Hippocampal formation (tissue), 2 donors: ENCODE measurements around the gene IL1RL2.

Source experiments
- DNase-seq, 2 donors: peaks; one replicate each; lab custom pipeline; 2025; lab: John Stamatoyannopoulos, UW

The IL1RL2 gene

DNA sequence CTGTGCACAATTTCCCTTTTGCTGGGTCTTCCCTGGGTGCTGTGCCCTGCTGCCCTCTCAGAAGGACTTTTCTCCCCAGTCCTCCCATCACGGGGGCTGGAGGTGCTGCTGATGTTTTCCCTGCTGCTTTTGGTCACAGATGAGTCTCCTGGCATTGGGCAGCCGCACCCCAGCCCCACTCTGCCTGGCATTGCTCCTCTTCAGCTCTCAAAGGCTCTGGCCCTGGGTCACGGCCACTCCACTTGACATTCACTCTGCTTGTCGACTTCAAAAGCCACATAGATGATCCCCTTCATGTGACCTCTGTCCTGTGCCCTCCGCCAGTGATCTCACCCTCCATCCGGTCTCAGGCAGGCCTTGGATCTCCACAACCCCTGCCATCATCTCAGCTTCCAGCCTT, 81.0 kb downstream of the IL1RL2 start:
- DNase-seq, result no peak

DNA sequence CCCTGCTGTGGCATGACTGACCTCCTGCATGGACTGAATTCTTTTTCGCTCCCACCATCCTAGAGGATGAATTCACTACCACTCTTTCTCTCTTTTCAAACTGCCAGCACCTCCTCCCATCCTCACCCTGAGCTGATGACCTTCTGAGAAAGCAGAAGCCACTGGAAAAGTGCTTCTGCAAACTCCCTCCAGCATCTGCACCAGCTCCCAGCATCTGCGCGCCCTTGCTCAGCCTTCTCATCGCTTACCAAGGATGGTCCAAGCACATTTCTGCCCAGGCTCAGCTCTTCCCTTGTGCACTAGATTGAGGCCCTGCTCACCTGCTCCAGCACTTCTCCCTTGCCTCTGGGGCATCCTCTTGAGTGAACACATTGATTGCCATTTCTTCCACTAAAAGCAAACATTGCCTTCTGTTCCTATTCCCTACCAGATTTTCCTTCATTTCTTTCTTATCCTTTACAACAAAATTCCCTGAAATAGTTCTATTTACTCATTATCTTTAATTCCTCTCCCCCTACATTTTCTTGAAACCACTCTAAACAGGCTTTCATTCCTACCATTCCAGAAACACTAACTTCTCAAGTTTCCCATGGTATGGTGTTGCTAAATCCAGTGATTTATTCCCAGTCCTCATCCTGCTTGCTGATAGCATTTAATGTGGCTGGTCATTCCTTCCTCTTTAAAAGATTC, 81.8 kb downstream of the IL1RL2 start:
- DNase-seq, result no peak

DNA sequence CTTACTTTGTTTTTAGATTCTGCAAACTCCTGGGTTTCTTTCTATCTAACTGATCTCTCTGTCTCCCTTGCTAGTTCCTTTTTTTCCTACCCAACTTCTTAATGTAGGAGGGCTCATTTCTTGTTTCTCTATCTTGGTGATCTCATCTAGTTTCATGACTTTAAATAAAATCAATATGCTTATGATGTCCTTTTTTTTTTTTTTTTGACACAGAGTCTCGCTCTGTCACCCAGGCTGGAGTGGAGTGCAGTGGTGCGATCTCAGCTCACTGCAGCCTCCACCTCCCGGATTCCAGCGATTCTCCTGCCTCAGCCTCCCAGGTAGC, 82.3 kb downstream of the IL1RL2 start:
- DNase-seq, result no peak

DNA sequence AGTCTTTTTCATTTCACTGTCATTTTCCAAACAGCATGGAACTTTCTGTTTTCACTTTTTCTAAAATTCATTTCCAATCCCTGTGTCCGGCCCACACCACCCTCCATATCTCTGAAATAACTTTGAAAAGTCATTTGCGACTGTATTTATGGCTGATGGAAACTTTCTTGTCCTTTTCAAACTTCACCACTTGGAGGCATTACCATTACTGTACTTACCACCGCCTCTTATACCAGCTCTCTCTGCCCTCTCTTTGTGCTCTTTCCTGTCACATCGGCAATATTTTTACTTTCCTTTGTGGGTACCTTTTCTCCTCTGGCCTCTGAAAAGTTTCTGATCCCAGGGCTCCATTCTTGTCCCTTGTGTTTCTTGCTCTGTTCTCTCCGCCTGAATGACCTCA, 85.0 kb downstream of the IL1RL2 start:
- DNase-seq, result no peak

DNA sequence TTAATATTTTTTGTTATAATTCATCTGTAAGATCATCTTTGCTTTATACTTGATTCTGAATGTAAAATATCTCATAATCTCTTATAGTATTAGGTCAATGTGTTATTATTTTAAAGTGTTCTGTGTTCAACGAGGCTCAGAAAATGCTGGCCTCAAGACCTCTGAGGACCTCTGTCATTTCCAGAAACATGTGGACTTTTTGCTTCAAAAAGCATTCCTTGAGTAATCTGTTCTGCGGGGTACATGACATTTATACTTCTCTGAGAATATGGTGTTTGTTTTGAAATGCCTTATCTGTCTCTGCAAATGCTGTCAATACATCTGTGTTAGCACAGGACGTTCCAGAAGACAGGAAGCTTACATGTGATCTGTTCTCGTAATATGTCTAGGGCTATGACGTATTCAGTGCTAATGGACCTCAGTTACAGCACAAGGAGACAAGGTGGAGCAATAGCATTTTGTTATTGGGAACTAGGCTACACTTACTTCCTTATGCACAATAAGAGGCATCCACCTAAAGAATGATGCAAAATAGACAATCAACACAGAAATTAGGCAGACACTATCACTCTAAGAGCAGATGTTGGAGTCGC, 86.9 kb downstream of the IL1RL2 start:
- DNase-seq, result no peak

DNA sequence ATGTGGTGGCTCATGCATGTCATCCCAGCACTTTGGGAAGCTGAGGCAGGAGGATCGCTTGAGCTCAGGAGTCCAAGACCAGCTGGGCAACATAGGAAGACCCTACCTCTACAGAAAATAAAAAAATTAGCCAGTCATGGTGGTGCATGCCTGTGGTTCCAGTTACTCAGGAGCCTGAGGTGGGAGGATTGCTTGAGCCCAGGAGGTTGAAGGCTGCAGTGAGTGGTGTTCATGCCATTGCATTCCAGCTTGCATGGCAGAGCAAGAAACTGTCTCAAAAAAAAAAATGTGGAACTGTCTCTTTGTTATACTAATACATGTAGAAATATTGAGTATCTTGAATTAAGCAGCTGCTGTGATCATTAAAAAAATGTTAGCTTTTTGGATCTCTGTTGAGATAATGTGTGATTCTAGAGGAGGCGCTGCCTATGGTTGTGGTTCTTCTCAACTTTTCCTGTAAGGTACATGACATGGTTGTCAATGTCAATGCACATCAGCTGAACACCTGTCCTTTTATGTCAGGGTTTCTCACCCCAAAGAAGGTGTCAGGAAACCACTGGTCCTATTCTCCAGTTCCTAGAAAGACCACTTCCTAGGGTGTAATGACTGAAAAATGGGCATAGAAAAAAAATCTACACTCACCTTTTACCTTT, 89.9 kb downstream of the IL1RL2 start:
- DNase-seq, result no peak

DNA sequence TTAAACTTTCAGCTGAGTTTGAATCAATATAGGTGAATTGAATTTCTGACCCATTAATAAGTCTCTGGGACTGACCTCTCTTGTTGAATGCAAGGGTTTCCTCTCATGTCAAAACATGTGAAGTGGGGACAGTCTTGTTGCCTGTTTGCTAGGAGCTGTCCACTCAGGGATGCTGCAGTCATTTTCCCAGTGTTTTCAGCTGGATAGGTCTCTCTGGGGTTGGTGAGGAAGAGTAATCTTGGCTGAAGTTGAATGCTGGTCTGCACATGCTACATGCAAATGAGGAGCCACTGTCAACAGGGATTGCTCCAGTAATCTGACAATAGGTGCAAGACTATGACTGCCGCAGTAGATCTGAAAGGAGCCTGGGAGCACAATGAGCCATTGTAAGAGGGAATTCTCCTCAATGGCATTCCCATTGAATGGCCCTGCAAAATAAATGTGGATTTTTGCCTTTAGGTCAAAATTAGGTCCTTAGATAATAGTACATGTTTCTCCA, 90.4 kb downstream of the IL1RL2 start:
- no peak for DNase-seq

DNA sequence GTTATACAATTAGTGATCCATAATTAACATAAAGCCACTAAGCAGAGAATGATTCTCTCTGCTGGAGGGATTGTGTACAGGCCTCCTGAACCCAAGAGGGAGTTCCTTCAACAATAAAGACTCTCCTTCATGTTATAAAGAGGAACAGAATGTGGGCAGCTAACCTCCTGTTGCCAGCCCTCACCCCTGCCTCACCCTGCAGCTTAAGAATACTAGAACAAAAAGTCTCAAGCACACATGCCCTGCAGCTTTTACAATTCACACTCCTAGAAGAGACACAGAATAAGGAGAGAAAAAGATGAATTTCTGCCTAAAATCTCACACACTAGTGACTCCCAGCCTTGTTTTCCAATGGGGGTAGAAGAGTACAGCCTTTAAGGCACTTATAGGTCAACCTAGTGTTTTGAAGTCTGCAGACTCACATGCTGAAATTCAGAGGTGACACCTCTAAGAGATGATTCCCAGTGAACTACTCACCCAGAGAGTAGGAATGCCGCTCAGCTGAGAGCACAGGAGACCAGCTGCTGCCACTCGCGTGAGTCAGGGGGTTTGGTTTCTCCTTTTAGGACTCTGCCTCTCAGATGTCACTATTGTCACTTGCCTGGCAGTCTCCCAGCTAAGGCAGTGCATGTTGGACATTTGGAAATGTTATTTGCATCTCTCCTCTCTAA, 92.0 kb downstream of the IL1RL2 start:
- no peak for DNase-seq

DNA sequence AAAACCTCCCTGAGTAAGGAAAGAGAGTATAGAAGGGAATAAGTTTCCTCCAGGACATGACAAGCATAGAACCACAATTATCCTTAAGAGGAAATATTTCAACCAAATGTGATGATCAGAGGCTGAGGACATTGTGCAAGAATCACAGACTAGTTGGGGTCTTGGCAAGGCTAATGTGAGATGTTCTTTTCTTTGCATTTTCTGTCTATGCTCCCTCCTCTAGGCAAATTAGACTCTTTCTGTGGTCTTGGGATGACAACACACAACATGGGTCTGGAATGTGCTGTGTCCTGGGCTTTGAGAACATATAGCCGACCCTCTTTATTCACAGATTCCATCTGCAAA, 92.5 kb downstream of the IL1RL2 start:
- DNase-seq, result no peak

DNA sequence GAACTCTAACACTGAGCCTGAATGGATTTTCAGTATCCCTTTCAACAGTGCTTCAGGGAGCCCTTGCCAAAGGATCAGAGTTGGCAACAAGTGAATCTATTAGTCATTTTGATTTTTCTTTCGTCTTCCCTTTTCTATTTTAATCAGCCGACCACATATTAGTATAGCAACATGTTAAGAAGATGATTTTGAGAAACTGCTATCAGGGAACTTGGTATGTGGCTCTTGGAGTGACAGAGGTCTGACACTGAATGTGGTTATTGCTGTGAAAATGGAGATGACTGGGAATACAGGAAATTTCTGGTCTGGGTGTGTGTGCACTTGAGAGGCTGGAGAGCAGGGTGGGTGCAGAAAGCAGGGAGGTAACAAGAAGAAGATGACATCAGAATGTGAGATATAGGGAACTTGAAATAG, 95.9 kb downstream of the IL1RL2 start:
- no peak for DNase-seq

DNA sequence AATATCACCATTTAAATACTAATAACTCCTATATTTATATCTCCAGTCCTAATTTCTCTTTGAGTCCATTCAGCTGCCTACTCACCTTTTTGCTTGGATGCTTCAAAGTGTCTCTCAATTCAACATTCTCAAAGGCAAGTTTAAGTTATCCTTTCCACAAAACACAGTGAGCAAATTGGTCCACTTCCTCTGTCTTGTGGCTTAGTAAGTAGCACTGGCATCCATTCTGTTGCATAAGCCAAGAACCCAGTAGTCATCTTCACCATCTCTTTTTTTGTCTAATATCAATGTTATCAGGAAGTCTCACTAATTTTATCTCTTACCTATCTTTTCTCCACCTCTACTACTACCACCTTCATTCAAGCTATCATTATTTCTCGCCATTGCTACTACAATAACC, 97.2 kb downstream of the IL1RL2 start:
- no peak for DNase-seq

DNA sequence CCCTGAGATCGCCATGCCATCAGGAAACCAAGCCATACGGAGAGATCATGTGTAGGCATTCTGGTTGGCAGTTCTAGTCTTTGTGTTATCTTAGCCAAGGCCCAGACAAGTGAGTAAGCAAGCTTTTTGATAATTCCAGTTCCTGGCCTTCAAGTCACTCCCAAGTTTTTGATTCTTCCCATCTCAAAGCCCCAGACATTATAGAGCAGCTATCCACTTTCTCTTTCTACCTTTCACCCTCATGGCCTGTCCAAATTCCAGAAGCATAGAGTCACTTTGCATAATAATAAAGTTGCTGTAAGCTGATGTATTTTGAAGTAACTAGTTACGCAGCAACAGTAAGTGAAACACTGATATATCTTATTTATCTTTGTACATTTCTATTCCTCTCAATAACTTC, 97.8 kb downstream of the IL1RL2 start:
- no peak for DNase-seq

DNA sequence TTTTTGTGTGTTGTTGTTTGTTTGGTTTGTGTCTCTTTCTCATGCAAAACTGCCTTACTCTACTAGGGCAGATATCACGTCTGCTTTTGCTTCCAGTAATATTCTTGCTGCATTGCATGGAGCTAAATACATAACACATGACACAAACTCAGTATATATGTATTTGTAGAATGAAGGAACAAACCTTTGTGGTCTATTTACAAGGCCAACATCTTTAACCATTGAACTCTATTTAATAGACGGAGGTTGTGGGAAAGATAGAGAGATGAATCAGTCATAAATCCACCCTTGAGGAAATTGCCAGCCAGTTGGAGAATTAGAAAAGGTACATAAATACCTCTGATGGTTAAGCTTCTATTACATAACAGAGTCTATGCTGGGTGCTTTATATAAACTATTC, 98.5 kb downstream of the IL1RL2 start:
- DNase-seq, result no peak

DNA sequence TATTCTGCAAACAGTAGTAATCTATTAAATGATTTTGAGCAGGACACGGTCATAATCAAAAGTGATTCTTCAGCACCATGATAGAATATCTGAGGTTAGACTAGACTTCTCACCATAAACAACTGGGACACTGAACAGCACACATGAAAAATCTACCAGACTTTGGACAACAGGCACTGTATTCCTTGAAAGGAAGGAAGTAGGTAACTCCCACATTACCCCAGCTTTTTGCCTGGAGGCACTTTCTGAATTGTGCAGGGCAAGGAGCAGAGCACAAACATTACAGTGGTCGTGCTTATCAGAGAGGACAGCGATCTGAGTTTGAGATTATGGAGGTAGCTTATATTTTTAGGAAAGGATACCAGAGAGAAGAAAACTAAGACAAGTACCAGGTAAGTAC, 99.2 kb downstream of the IL1RL2 start:
- no peak for DNase-seq

DNA sequence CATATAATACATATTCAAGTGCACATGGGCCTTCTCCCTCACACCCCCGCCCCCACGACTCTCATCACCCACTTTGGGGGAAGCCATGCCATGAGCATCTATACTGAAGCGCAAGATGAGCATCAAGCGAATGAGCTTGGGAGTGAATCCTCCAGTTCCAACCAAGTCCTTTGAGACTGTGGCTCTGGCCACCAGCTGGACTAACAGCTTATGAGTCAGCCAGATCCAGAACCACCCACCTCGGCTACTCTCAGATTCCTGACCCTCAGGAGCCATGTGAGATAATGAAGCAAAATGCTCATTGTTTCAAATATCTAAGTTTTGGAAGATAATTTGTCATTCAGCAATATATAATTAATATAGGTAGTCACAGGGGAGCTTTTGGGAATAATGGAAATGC, 102.3 kb downstream of the IL1RL2 start:
- DNase-seq, result no peak
